ENCODE data around the gene SLC44A5. TPM values are rescaled to one million over a fixed set of nuclear protein-coding genes. Genes with fewer than 3 reads are reported as not detected.

Gene SLC44A5
- total RNA-seq, 1 donor from 2014 or later: 1.2 TPM

- Histone ChIP-seq H3K4me1 (no peaks in the 10 kb centered on the region), H3K27me3 (no peaks in the 10 kb centered on the region), H3K9me3 (no peaks in the 10 kb centered on the region), H3K4me3 (no peak overlapping the region), H3K36me3 (no peaks in the 10 kb centered on the region), H3K27ac (no peak overlapping the region)
- DNase-seq (ENCODE audit: extremely low spot score in 2 of 2): no peak
- intact Hi-C loops (cut with DNase I): no loop called here
- TF ChIP-seq CTCF (IDR thresholded peaks at IDR 0.05): no peak
- no peak for TF ChIP-seq POLR2A (IDR thresholded peaks at IDR 0.05)
- TF ChIP-seq POLR2AphosphoS5 (IDR thresholded peaks at IDR 0.05; ENCODE audit: insufficient read depth in 1 of 2, low read depth in 1 of 2): no peak
Observed at GRCh38 chr1:75245239-75245638, 365.7 kb downstream of the SLC44A5 start.

DNA sequence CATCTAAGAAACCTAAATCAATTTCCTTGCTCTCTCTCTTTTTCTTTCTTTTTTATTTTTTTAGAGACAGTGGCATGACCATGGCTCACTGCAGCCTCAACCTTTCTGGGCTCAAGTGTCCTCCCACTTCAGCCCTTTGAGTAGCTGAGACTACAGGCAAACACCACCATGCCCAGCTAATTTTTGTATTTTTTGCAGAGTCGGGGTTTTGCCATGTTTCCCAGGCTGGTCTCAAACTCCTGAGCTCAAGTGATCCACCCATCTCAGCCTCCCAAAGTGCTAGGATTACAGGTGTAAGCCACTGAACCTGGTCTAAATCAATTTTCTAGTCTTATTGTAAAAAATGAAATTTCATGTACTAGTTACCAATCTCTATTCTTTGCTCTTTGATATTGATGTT is 367.8 kb downstream of the SLC44A5 start:
- no peak overlapping the region for H3K4me3 ChIP-seq
- intact Hi-C loops (cut with DNase I): no loop called here
- H3K36me3 ChIP-seq: no peaks in the 10 kb centered on the region
- DNase-seq (ENCODE audit: extremely low spot score in 2 of 2): no peak
- H3K4me1 ChIP-seq: no peaks in the 10 kb centered on the region
- no peaks in the 10 kb centered on the region for H3K9me3 ChIP-seq
- no peaks in the 10 kb centered on the region for H3K27me3 ChIP-seq
- TF ChIP-seq POLR2AphosphoS5 (IDR thresholded peaks at IDR 0.05; ENCODE audit: insufficient read depth in 1 of 2, low read depth in 1 of 2) (no peak), CTCF (IDR thresholded peaks at IDR 0.05) (no peak)
- no peak overlapping the region for H3K27ac ChIP-seq

GRCh38 chr1:75237316-75237715 is 373.6 kb downstream of the SLC44A5 start:
- Histone ChIP-seq H3K27me3 (no peaks in the 10 kb centered on the region), H3K27ac (no peak overlapping the region), H3K4me3 (no peak overlapping the region), H3K36me3 (no peaks in the 10 kb centered on the region), H3K4me1 (no peaks in the 10 kb centered on the region), H3K9me3 (no peaks in the 10 kb centered on the region)
- intact Hi-C loops (cut with DNase I): no loop called here
- no peak for DNase-seq (ENCODE audit: extremely low spot score in 2 of 2)
- TF ChIP-seq CTCF (IDR thresholded peaks at IDR 0.05) (no peak), POLR2AphosphoS5 (IDR thresholded peaks at IDR 0.05; ENCODE audit: insufficient read depth in 1 of 2, low read depth in 1 of 2) (no peak), POLR2A (IDR thresholded peaks at IDR 0.05) (no peak)

DNA sequence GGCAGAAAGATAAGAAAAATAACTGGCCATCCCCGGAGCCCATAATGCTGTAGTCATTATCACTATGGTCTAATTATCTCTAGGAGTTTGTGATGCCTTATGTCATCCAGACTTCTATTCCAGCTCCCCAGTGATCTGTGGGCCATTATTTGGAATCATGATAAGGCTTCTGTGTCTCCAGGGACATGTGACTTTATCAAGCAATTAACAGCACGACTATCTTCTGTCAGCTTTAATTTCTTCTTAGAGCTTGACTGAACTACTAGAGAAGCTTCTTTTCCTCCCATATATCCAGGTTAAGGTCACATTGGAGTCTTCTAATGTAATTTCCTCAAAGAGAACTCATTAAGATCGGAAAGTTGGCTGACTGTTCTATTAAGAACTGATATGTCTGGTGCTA is 376.4 kb downstream of the SLC44A5 start:
- H3K4me3 ChIP-seq: no peak overlapping the region
- H3K27me3 ChIP-seq: no peaks in the 10 kb centered on the region
- H3K4me1 ChIP-seq: no peaks in the 10 kb centered on the region
- no peaks in the 10 kb centered on the region for H3K9me3 ChIP-seq
- TF ChIP-seq CTCF (IDR thresholded peaks at IDR 0.05) (no peak), POLR2AphosphoS5 (IDR thresholded peaks at IDR 0.05; ENCODE audit: insufficient read depth in 1 of 2, low read depth in 1 of 2) (no peak), POLR2A (IDR thresholded peaks at IDR 0.05) (no peak)
- intact Hi-C loops (cut with DNase I): no loop called here
- H3K36me3 ChIP-seq: no peaks in the 10 kb centered on the region
- no peak for DNase-seq (ENCODE audit: extremely low spot score in 2 of 2)
- H3K27ac ChIP-seq: no peak overlapping the region

DNA sequence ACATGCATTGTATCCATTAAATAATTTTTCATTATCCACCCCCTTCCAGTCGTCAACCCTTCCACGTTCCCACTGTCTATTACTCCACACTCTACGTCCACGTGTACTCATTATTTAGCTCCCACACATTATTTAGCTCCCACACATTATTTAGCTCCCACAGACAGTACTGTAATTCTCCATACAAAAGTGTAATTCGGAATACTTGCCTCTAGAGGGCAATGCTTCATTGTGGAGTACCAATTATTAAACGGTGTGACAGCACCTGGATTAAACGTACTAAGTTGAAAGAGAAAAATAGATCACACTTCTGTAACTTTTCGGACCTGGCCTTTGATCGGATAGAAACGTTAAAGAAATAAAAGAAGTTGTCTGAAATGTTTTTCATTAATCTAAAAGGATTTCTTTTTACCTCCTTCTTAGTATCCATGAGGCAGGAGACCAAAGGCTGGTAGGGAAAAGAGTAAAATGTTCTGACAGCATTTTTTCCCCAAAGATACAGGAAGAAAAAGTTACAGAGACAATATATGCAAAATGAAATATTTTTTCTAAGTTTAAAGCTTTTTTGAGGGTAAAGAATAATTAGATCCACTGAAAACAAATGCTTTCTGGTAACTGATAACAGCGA is 377.5 kb downstream of the SLC44A5 start:
- Histone ChIP-seq H3K4me3 (no peak overlapping the region), H3K27ac (no peak overlapping the region), H3K9me3 (no peaks in the 10 kb centered on the region), H3K36me3 (no peaks in the 10 kb centered on the region), H3K27me3 (no peaks in the 10 kb centered on the region), H3K4me1 (no peaks in the 10 kb centered on the region)
- DNase-seq (ENCODE audit: extremely low spot score in 2 of 2): no peak
- no peak for TF ChIP-seq CTCF (IDR thresholded peaks at IDR 0.05)
- TF ChIP-seq POLR2A (IDR thresholded peaks at IDR 0.05): no peak
- no peak for TF ChIP-seq POLR2AphosphoS5 (IDR thresholded peaks at IDR 0.05; ENCODE audit: insufficient read depth in 1 of 2, low read depth in 1 of 2)
- intact Hi-C loops (cut with DNase I): no loop called here
